NCI-H226 (cell line): ENCODE results near the gene JAGN1.
"Not testable (repeated sequence)": the region's sequence is repeated elsewhere in the genome, so short reads cannot be mapped to it uniquely, and the experiment has no call there.

Source experiments
- DNase-seq: peaks from one replicate; pipeline ENCODE4 v3.0.0-alpha.2; 2015

JAGN1 gene

GRCh38 chr3:9869955-9870354, 20.5 kb upstream of the JAGN1 start:
- no peak for DNase-seq

- peak; percentile 48 for DNase-seq
Measured at GRCh38 chr3:9870978-9871377, 19.4 kb upstream of the JAGN1 start.

GRCh38 chr3:9872067-9872466, 18.3 kb upstream of the JAGN1 start:
- DNase-seq: not testable (repeated sequence)

- DNase-seq: no peak
Measured at GRCh38 chr3:9875448-9875847, 15.0 kb upstream of the JAGN1 start.

- not testable (repeated sequence) for DNase-seq
Measured at GRCh38 chr3:9876255-9876654, 14.2 kb upstream of the JAGN1 start.

- no peak for DNase-seq
Measured at GRCh38 chr3:9876991-9877390, 13.4 kb upstream of the JAGN1 start.

GRCh38 chr3:9878700-9879099, 11.7 kb upstream of the JAGN1 start:
- no peak for DNase-seq

GRCh38 chr3:9879830-9880549, 10.4 kb upstream of the JAGN1 start, which contains the start of gene CIDEC:
TSS of gene CIDEC (minus strand) at chr3:9880253. CDS start at chr3:9878486, 1,767 bp downstream.
- no peak for DNase-seq

GRCh38 chr3:9881441-9881840, 9.0 kb upstream of the JAGN1 start:
- no peak for DNase-seq

- DNase-seq: no peak
Measured at GRCh38 chr3:9883706-9884554, 6.5 kb upstream of the JAGN1 start.

- peak; percentile 91 for DNase-seq
Measured at GRCh38 chr3:9884555-9885165, 5.8 kb upstream of the JAGN1 start.

GRCh38 chr3:9886328-9886727, 4.1 kb upstream of the JAGN1 start:
- no peak for DNase-seq

- DNase-seq: no peak
Measured at GRCh38 chr3:9887480-9887879, 2.9 kb upstream of the JAGN1 start.

GRCh38 chr3:9888540-9888939, 1.9 kb upstream of the JAGN1 start:
- DNase-seq: no peak

- no peak for DNase-seq
Measured at GRCh38 chr3:9889405-9889804, 1.0 kb upstream of the JAGN1 start.

GRCh38 chr3:9891072-9891622, 737 bp downstream of the JAGN1 start:
- no peak for DNase-seq

GRCh38 chr3:9893739-9894138, 3.3 kb downstream of the JAGN1 start:
- no peak for DNase-seq

GRCh38 chr3:9895715-9896114, 5.3 kb downstream of the JAGN1 start:
- DNase-seq: not testable (repeated sequence)

- peak; percentile 35 for DNase-seq
Measured at GRCh38 chr3:9896755-9897407, 6.5 kb downstream of the JAGN1 start.

- peak; percentile 66 for DNase-seq
Measured at GRCh38 chr3:9897408-9898372, 7.3 kb downstream of the JAGN1 start.

- peak; percentile 45 for DNase-seq
Measured at GRCh38 chr3:9898467-9899241, 8.2 kb downstream of the JAGN1 start.
